22Rv1 (cell line): ENCODE measurements around the gene LIN7B.

Experiments used
- ZFX ChIP-seq: fragments of 450-650 bp; IDR thresholded peaks from 2 replicates; pipeline ENCODE4 v1.6.1; 2017; ENCODE audit warnings: antibody characterized with exemption, borderline replicate concordance
- TF ChIP-seq, protein P1 (sequence below): fragments of 450-650 bp; IDR thresholded peaks from 2 replicates; pipeline ENCODE4 v1.5.1; 2017; ENCODE audit warnings: mild to moderate bottlenecking

DNA sequence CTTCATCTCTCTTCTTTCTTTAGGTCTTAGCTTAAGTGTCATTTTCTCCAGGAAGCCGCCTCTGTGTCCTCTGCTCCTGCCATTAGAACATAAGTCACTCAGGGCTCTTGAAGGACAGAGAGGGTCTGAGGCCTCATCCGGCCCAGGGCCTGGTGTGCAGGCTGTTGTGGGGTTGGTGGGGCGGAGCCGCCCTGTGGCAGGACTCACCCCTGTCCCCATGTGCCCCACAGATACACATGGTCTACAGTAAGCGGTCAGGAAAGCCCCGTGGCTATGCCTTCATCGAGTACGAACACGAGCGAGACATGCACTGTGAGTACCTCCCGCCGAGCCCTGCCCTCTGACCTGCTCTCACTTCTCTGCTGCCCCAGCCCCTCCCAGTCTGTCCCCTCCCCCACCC, 13.0 kb upstream of the LIN7B start:
- TF ChIP-seq, protein P1, sequence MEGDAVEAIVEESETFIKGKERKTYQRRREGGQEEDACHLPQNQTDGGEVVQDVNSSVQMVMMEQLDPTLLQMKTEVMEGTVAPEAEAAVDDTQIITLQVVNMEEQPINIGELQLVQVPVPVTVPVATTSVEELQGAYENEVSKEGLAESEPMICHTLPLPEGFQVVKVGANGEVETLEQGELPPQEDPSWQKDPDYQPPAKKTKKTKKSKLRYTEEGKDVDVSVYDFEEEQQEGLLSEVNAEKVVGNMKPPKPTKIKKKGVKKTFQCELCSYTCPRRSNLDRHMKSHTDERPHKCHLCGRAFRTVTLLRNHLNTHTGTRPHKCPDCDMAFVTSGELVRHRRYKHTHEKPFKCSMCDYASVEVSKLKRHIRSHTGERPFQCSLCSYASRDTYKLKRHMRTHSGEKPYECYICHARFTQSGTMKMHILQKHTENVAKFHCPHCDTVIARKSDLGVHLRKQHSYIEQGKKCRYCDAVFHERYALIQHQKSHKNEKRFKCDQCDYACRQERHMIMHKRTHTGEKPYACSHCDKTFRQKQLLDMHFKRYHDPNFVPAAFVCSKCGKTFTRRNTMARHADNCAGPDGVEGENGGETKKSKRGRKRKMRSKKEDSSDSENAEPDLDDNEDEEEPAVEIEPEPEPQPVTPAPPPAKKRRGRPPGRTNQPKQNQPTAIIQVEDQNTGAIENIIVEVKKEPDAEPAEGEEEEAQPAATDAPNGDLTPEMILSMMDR, result no peak
- TF ChIP-seq ZFX, result no peak
